ENCODE measurements around the gene EPAS1.
"Not testable (repeated sequence)": the region's sequence is repeated elsewhere in the genome, so short reads cannot be mapped to it uniquely, and the experiment has no call there.

Gene EPAS1

GRCh38 chr2:46394649-46395510, 97.7 kb downstream of the EPAS1 start:
- no peak for FAIRE-seq
- TF ChIP-seq CTCF (IDR thresholded peaks at IDR 0.05; ENCODE audit: insufficient read depth, missing control alignments), result no peak
- no peak for DNase-seq (ENCODE audit: insufficient read length, low spot score)

DNA sequence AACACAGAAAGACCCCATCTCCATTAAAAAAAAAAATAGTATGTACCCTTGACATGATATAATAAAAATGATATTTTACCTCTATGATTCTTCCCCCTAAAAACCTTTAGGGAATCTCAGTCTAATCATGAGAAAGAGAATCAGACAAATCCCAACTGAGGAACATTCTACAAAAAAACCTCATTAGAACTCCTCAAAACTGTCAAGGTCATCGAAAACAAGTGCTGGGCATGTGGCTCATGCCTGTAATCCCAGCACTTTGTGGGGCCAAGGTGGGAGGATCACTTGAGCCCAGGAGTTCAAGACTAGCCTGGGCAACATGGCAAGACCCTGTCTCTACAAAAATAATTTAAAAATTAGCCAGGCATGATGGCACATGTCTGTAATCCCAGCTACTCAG, 98.5 kb downstream of the EPAS1 start:
- not testable (repeated sequence) for DNase-seq (ENCODE audit: insufficient read length, low spot score); FAIRE-seq

- FAIRE-seq (no peak), DNase-seq (ENCODE audit: insufficient read length, low spot score) (no peak)
- TF ChIP-seq CTCF (IDR thresholded peaks at IDR 0.05; ENCODE audit: insufficient read depth, missing control alignments), result no peak
Measured at GRCh38 chr2:46400016-46400415, 102.8 kb downstream of the EPAS1 start.

GRCh38 chr2:46402874-46403273, 105.7 kb downstream of the EPAS1 start:
- no peak for FAIRE-seq
- no peak for DNase-seq (ENCODE audit: insufficient read length, low spot score)
- TF ChIP-seq CTCF (IDR thresholded peaks at IDR 0.05; ENCODE audit: insufficient read depth, missing control alignments), result no peak

GRCh38 chr2:46404181-46404759, 107.1 kb downstream of the EPAS1 start:
- no peak for TF ChIP-seq CTCF (IDR thresholded peaks at IDR 0.05; ENCODE audit: insufficient read depth, missing control alignments)
- FAIRE-seq (no peak), DNase-seq (ENCODE audit: insufficient read length, low spot score) (no peak)

GRCh38 chr2:46407852-46408455, 110.7 kb downstream of the EPAS1 start:
- TF ChIP-seq CTCF (IDR thresholded peaks at IDR 0.05; ENCODE audit: insufficient read depth, missing control alignments), result no peak
- no peak for FAIRE-seq
- DNase-seq (ENCODE audit: insufficient read length, low spot score), result no peak

DNA sequence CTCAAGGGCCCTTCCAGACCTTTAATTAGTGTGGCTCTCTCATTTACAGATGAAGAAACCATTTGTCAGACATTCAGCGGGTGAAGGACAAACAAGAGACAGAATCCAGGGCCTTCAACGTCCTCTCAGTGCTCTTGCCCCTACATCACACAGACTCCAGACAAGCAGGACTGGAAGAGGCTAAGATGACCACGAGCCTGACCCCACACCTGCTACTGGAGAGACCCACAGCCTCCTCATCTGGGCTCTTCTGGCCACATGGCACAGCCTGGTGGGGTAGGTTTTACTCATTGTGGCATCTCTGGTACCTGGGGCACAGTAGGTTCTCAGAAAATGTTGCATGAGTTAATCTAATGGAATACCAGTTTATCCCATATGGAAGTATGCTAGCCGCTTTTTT, 112.5 kb downstream of the EPAS1 start:
- no peak for TF ChIP-seq CTCF (IDR thresholded peaks at IDR 0.05; ENCODE audit: insufficient read depth, missing control alignments)
- FAIRE-seq, result no peak
- no peak for DNase-seq (ENCODE audit: insufficient read length, low spot score)

Data from D721Med (cell line).